GM23338 (cell line): ENCODE data around the gene AXIN1.

ENCODE experiments used
- EZH2 ChIP-seq: fragments of 200-600 bp; sonication (generic); IDR thresholded peaks from one replicate; pipeline ENCODE4 v1.8.0; 2017; ENCODE audit warnings: antibody characterized with exemption, mild to moderate bottlenecking, low read depth; ENCODE audit not compliant: unreplicated experiment
- POLR2AphosphoS5 ChIP-seq: IDR thresholded peaks from 2 replicates; pipeline ENCODE4 v1.6.1; 2016; ENCODE audit warnings: antibody characterized with exemption, low read depth
- TF ChIP-seq, protein P1 (sequence below), 2 experiments: fragments of 200-600 bp in 1 of 2; sonication (generic) in 1 of 2; conservative IDR thresholded peaks; 2 replicates each; pipeline versions ENCODE4 v1.5.1 to v1.6.1; 2016 to 2017; ENCODE audit warnings: antibody characterized with exemption in 2 of 2, low read depth in 2 of 2, mild to moderate bottlenecking in 2 of 2, moderate library complexity in 1 of 2

- TF ChIP-seq POLR2AphosphoS5 = no peak
- TF ChIP-seq, protein P1, sequence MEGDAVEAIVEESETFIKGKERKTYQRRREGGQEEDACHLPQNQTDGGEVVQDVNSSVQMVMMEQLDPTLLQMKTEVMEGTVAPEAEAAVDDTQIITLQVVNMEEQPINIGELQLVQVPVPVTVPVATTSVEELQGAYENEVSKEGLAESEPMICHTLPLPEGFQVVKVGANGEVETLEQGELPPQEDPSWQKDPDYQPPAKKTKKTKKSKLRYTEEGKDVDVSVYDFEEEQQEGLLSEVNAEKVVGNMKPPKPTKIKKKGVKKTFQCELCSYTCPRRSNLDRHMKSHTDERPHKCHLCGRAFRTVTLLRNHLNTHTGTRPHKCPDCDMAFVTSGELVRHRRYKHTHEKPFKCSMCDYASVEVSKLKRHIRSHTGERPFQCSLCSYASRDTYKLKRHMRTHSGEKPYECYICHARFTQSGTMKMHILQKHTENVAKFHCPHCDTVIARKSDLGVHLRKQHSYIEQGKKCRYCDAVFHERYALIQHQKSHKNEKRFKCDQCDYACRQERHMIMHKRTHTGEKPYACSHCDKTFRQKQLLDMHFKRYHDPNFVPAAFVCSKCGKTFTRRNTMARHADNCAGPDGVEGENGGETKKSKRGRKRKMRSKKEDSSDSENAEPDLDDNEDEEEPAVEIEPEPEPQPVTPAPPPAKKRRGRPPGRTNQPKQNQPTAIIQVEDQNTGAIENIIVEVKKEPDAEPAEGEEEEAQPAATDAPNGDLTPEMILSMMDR (conservative IDR thresholded peaks at IDR 0.05; ENCODE audit: low read depth in 2 of 2) = no peak
- TF ChIP-seq EZH2 = no peak
Observed at GRCh38 chr16:325375-326145, 27.0 kb downstream of the AXIN1 start.
